T-helper 17 cell (primary cell): ENCODE measurements around the gene PRCD. TPM values are rescaled to one million over a fixed set of nuclear protein-coding genes. Genes with fewer than 3 reads are reported as not detected.
"Not testable (repeated sequence)": the region's sequence is repeated elsewhere in the genome, so short reads cannot be mapped to it uniquely, and the experiment has no call there.

Experiments
- ATAC-seq: fragments of 150-1000 bp; cut with Tn5 transposase; 2 replicates; pipeline ENCODE4 v1.10.0; 2021; ENCODE audit warnings: mild to moderate bottlenecking, moderate library complexity
- DNase-seq, 3 donors: peaks; one replicate each; pipeline versions ENCODE4 v3.0.0 to v3.0.0-alpha.2; 2020 to 2021
- H3K9me3 ChIP-seq: one replicate; pipeline ENCODE4 v1.7.0; 2013; ENCODE audit warnings: low read length, mild to moderate bottlenecking; ENCODE audit not compliant: control insufficient read depth, poor library complexity, severe bottlenecking
- H3K27ac Mint-ChIP-seq: one replicate; pipeline ENCODE4 v1.8.0; 2022; ENCODE audit warnings: mild to moderate bottlenecking, moderate library complexity, mixed read lengths
- H3K27me3 Mint-ChIP-seq: one replicate; pipeline ENCODE4 v1.8.0; 2022; ENCODE audit warnings: mixed read lengths
- H3K36me3 Mint-ChIP-seq: one replicate; pipeline ENCODE4 v1.8.0; 2022; ENCODE audit warnings: low read depth, mixed read lengths
- H3K4me1 Mint-ChIP-seq: one replicate; pipeline ENCODE4 v1.8.0; 2022; ENCODE audit warnings: mild to moderate bottlenecking, mixed read lengths
- H3K4me3 Mint-ChIP-seq: one replicate; pipeline ENCODE4 v1.8.0; 2022; ENCODE audit warnings: mild to moderate bottlenecking, moderate library complexity, mixed read lengths
- total RNA-seq, 4 donors: library from RNA in 2 of 4; stranded (reverse) in 2 of 4; gene quantifications; one replicate each; pipeline ENCODE4 v1.2.3 and lab custom pipeline; 2022 to 2026

PRCD gene
- total RNA-seq, 2 donors from 2014 or later, result 1.1 TPM; not detected in 1

- no peak for ATAC-seq
- Mint-ChIP-seq H3K4me1 (peaks cover 26% of the 10 kb centered on the region), H3K27me3 (no peaks in the 10 kb centered on the region), H3K27ac (peak overlapping the region; percentile 43), H3K36me3 (no peaks in the 10 kb centered on the region), H3K4me3 (peak overlapping the region; percentile 88)
- no peaks in the 10 kb centered on the region for H3K9me3 ChIP-seq
- DNase-seq, result no peak
Observed at GRCh38 chr17:76499267-76499667, 40.6 kb upstream of the PRCD start.

GRCh38 chr17:76500074-76500746 lies 39.6 kb upstream of the PRCD start:
- no peak for ATAC-seq
- Mint-ChIP-seq H3K27ac (peak overlapping the region; percentile 60), H3K4me3 (peak overlapping the region; percentile 88), H3K27me3 (no peaks in the 10 kb centered on the region), H3K36me3 (no peaks in the 10 kb centered on the region), H3K4me1 (peaks cover 26% of the 10 kb centered on the region)
- no peaks in the 10 kb centered on the region for H3K9me3 ChIP-seq
- no peak for DNase-seq

- Mint-ChIP-seq H3K36me3 (no peaks in the 10 kb centered on the region), H3K27ac (peak overlapping the region; percentile 60), H3K27me3 (no peaks in the 10 kb centered on the region), H3K4me3 (peak overlapping the region; percentile 88), H3K4me1 (peaks cover 26% of the 10 kb centered on the region)
- ATAC-seq, result peak; percentile 17
- no peaks in the 10 kb centered on the region for H3K9me3 ChIP-seq
- DNase-seq, result no peak
Observed at GRCh38 chr17:76500747-76501017, 39.2 kb upstream of the PRCD start.

- peak; percentile 96 to 99 (median 96) for DNase-seq
- Mint-ChIP-seq H3K27ac (peak within 1 kb of the TSS; percentile 95), H3K4me3 (peak within 1 kb of the TSS; percentile 92), H3K36me3 (no peaks in the 10 kb centered on the region), H3K27me3 (no peaks in the 10 kb centered on the region), H3K4me1 (peaks cover 29% of the 10 kb centered on the region)
- peak; percentile 97 for ATAC-seq
- H3K9me3 ChIP-seq, result no peaks in the 10 kb centered on the region
Observed at GRCh38 chr17:76501018-76501826, 38.6 kb upstream of the PRCD start, which contains the start of gene RHBDF2. Gene RHBDF2, minus strand, starts transcription at chr17:76501423. Its CDS starts 19,899 bp downstream, at chr17:76481524.

GRCh38 chr17:76501827-76502307 lies 38.0 kb upstream of the PRCD start:
- no peaks in the 10 kb centered on the region for H3K36me3 Mint-ChIP-seq
- no peaks in the 10 kb centered on the region for H3K27me3 Mint-ChIP-seq
- H3K9me3 ChIP-seq, result no peaks in the 10 kb centered on the region
- H3K27ac Mint-ChIP-seq, result peak overlapping the region; percentile 95
- no peak for ATAC-seq
- DNase-seq, result no peak
- peak overlapping the region; percentile 92 for H3K4me3 Mint-ChIP-seq
- peaks cover 31% of the 10 kb centered on the region for H3K4me1 Mint-ChIP-seq

GRCh38 chr17:76502341-76503211 lies 37.3 kb upstream of the PRCD start:
- H3K9me3 ChIP-seq, result no peaks in the 10 kb centered on the region
- Mint-ChIP-seq H3K4me1 (peaks cover 27% of the 10 kb centered on the region), H3K27ac (peak overlapping the region; percentile 95), H3K4me3 (peak overlapping the region; percentile 92), H3K36me3 (no peaks in the 10 kb centered on the region), H3K27me3 (no peaks in the 10 kb centered on the region)
- DNase-seq, result no peak
- no peak for ATAC-seq

GRCh38 chr17:76504117-76504516 lies 35.7 kb upstream of the PRCD start:
- Mint-ChIP-seq H3K27me3 (no peaks in the 10 kb centered on the region), H3K27ac (no peak overlapping the region), H3K36me3 (no peaks in the 10 kb centered on the region), H3K4me3 (no peak overlapping the region), H3K4me1 (peaks cover 24% of the 10 kb centered on the region)
- no peak for DNase-seq
- ATAC-seq, result no peak
- no peaks in the 10 kb centered on the region for H3K9me3 ChIP-seq

GRCh38 chr17:76506408-76507345 lies 33.2 kb upstream of the PRCD start:
- Mint-ChIP-seq H3K27ac (peak overlapping the region; percentile 92), H3K4me3 (no peak overlapping the region), H3K27me3 (no peaks in the 10 kb centered on the region), H3K4me1 (peaks cover 21% of the 10 kb centered on the region), H3K36me3 (no peaks in the 10 kb centered on the region)
- DNase-seq (peak; percentile 72 to 90 (median 80)), ATAC-seq (peak; percentile 89)
- H3K9me3 ChIP-seq, result no peaks in the 10 kb centered on the region

GRCh38 chr17:76508472-76509063 lies 31.3 kb upstream of the PRCD start:
- Mint-ChIP-seq H3K27ac (peak overlapping the region; percentile 92), H3K4me1 (peaks cover 25% of the 10 kb centered on the region)
- not testable (repeated sequence) for H3K4me3 Mint-ChIP-seq, ATAC-seq, H3K9me3 ChIP-seq, H3K36me3 Mint-ChIP-seq, H3K27me3 Mint-ChIP-seq, DNase-seq

GRCh38 chr17:76510831-76511244 lies 29.0 kb upstream of the PRCD start:
- ATAC-seq (no peak), DNase-seq (no peak)
- no peaks in the 10 kb centered on the region for H3K9me3 ChIP-seq
- Mint-ChIP-seq H3K36me3 (no peaks in the 10 kb centered on the region), H3K27ac (peak overlapping the region; percentile 98), H3K4me1 (peaks cover 39% of the 10 kb centered on the region), H3K4me3 (no peak overlapping the region), H3K27me3 (no peaks in the 10 kb centered on the region)

- no peak for ATAC-seq
- H3K27me3 Mint-ChIP-seq, result no peaks in the 10 kb centered on the region
- H3K4me1 Mint-ChIP-seq, result peaks cover 41% of the 10 kb centered on the region
- no peaks in the 10 kb centered on the region for H3K9me3 ChIP-seq
- H3K36me3 Mint-ChIP-seq, result no peaks in the 10 kb centered on the region
- DNase-seq, result no peak
- H3K27ac Mint-ChIP-seq, result peak overlapping the region; percentile 98
- no peak overlapping the region for H3K4me3 Mint-ChIP-seq
Observed at GRCh38 chr17:76511668-76512365, 28.0 kb upstream of the PRCD start.
